ENCODE measurements around the gene NUMBL.
"Not testable (repeated sequence)": the region's sequence is repeated elsewhere in the genome, so short reads cannot be mapped to it uniquely, and the experiment has no call there.

The NUMBL gene

DNA sequence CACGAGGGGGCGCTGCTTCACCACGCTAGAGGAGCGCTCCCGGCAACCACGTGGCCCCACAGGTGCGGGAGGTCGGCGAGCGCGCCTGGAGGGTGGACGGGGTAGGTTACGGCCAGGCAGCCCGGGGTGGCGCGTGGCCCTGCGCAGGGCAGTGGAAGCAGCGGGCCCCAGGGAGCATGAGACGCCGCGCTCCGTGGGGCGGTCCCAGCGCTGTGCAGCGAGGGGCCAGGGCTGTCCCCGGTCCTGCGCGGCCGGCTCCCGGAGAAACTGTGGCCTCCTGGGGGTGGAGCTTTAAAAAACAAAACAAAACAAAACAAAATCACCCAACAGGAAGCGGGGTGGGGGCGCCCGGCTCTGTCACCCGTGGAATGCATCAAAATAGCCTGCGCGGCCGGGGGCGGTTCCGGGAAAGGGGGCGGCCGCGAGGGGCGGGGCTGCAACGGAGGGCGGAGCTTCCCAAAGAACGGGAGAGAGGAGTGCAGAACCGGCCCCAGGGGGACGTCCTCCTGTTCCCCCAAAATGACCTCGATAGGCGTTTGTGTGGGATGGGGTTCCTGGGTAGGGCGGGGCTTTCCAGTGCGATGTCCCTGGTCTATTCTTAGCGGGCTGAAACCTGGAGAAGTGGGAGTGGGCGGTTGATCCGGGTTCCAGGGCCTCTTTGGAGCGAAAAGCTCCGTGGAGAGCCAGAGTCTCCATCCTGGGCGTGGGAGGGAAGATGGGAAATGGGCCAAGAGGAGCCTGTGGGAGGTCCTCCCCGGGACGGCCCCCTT is 27.3 kb downstream of the NUMBL start:
- DNase-seq = peak; percentile 79 to 91 (median 88)

- no peak for DNase-seq
Observed at GRCh38 chr19:40661616-40662015, 28.8 kb downstream of the NUMBL start.

- DNase-seq = no peak
Observed at GRCh38 chr19:40659566-40659965, 30.9 kb downstream of the NUMBL start.

DNA sequence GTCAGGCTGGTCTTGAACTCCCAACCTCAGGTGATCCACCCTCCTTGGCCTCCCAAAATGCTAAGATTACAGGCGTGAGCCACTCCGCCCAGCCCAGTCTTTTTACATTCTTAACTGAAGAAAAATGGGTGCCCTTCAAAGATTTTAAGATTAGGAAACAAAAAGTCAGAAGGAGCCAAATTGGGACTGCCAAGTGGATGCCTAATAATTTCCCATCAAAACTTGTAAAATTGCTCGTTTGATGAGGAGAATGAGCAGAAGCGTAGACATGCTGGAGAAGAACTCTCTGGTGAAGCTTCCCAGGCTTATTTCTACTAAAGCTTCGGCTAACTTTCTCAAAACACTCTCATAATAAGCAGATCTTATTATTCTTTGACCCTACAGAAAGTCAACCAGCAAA is 31.3 kb downstream of the NUMBL start:
- DNase-seq = no peak

GRCh38 chr19:40658031-40658430 is 32.4 kb downstream of the NUMBL start:
- DNase-seq = no peak

- DNase-seq = not testable (repeated sequence)
Observed at GRCh38 chr19:40655684-40656083, 34.8 kb downstream of the NUMBL start.

- not testable (repeated sequence) for DNase-seq
Observed at GRCh38 chr19:40652303-40652702, 38.1 kb downstream of the NUMBL start.

GRCh38 chr19:40650749-40651305 is 39.6 kb downstream of the NUMBL start:
- DNase-seq = no peak

GRCh38 chr19:40649903-40650675 is 40.4 kb downstream of the NUMBL start:
- not testable (repeated sequence) for DNase-seq

DNA sequence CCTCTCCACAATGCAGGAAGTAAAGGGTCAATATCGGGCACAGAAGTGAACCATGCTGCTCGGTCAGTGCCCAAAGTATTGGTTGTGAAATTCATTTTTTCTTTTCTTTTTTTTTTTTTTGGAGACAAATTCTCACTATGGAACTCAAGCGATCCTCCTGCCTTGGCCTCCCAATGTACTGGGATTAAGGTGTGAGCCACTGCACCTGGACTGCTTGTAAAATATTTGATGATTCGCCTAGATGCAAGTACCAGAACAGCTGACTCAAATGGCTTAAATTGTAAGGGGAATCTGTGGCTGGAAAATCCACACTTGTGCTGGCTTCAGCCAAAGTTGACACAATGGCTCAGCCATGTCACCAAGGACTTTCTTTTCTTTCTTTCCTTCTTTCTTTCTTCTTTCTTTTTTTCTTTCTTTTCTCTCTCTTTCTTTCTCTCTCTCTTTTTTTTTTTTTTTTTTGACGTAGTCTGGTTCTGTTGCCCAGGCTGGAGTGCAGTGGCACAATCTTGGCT is 43.7 kb downstream of the NUMBL start:
- DNase-seq = no peak

DNA sequence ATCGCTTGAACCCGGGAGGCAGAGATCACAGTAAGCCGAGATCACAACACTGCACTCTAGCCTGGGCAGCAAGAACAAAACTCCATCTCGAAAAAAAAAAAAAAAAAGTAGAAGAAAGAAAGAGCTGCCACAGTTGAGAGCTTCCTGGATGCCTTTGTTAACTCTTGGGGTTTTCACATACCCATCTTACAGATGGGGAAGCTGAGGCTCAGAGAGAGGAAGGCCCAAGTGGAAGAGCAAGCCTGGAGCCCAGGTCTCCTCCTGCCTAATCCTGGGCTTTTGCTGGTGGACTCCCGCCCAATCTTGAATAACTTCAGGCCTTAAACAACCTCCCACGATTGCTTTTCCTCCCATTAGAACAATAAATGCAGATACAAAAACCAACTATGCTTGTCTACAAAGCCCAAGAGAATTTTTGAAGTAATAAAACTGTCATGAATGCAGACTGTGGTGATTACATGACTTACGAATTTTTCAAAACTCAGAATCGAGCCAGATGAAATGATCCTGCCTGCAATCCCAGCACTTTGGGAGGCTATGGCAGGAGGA is 47.6 kb downstream of the NUMBL start:
- no peak for DNase-seq

DNA sequence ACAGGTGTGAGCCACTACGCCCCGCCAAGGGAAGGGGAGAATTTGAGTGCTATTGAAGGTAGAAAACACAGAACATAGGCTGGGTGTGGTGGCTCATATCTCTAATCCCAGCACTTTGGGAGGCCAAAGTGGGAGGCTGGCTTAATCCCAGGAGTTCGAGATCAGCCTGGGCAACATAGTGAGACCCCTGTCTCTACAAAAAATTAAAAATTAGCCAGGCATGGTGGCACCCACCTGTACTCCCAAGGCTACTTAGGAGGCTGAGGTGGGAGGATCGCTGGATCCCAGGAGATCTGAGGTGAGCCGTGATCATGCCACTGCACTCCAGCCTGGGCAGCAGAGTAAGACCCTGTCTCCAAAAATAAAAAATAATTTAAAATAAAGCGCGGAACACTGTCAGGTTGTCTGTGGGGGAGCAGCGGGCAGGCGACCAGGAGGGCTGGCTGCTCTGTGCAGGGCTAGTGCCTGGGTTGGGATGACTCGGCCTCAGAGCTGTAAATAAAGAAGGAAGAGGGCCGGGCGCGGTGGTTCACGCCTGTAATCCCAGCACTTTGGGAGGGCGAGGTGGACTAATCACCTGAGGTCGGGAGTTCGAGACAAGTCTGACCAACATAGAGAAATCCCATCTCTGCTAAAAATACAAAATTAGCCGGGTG is 48.3 kb downstream of the NUMBL start:
- no peak for DNase-seq

- DNase-seq = no peak
Observed at GRCh38 chr19:40641281-40641680, 49.2 kb downstream of the NUMBL start.

DNA sequence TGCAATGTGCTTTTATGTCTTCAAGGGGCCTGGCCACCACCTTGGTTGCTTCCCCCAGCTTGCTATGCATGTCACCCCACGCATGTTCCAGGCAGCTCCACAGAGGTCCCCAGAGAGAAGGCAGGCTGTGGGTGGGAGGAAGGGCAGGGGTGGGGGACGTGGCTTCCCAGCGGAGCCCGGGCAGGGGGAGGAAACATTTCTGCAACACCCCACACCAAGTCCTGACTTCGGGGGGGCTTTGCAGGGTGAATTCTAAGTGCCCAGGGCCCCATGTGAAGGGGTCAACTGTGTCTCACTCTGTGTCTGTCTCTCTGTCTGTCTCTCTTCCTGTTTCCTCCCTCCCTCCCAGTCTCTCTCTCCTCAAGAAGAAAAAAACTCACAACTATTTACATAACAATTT is 49.7 kb downstream of the NUMBL start:
- no peak for DNase-seq

DNA sequence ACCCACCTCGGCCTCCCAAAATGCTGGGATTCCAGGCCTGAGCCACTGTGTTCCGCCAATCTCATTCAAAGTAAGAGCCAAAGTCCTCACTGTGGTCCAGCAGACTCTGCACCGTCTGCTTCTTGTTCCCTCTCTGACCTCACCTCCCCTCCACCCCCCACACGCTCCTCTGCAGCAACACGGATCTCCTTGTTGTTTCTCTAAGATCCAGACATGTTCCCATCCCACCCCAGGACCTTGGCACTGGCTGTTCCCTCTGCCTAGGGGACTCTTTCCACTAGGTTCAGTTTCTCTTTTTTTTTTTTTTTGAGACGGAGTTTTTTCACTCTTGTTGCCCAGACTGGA is 50.8 kb downstream of the NUMBL start:
- no peak for DNase-seq

GRCh38 chr19:40638327-40638726 is 52.1 kb downstream of the NUMBL start:
- no peak for DNase-seq

GRCh38 chr19:40633207-40633606 is 57.2 kb downstream of the NUMBL start:
- no peak for DNase-seq

GRCh38 chr19:40632311-40633036 is 58.0 kb downstream of the NUMBL start:
- DNase-seq = no peak

DNA sequence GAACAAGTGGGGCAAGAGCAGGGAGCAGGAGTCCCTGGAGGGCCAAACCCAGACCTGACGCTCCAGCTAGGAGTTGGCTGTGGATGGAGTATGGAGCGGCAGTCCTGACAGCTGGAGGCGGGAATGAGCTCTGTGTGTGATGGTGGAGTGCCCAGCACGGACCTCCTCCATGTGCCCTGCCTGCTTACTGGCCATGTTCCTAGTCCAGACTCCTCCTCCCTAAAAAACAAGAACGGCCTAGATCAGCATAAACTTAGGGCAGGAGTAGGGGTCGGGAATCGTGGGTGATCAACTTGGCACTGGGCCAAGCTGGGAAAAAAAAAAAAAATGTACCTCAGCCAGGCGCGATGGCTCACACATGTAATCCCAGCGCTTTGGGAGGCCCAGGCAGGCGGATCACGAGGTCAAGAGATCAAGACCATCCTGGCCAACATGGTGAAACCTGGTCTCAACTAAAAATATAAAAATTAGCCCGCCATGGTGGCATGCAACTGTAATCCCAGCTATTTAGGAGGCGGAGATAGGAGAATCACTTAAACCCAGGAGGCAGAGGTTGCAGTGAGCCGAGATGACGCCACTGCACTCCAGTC is 59.8 kb downstream of the NUMBL start:
- DNase-seq = no peak

DNA sequence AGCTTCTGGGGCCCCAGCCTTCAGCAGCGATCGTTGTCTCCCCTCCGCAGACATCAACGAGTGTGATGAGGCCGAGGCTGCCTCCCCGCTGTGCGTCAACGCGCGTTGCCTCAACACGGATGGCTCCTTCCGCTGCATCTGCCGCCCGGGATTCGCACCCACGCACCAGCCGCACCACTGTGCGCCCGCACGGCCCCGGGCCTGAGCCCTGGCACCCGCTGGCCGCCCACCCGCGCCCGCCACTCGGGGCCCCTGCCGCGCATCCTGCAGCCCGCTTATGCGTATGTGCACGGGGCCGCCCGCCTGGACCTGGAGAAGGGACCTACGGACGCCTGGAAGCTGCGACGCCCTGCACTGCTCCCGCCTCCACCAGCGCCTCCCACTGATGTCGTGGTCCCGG is 61.1 kb downstream of the NUMBL start:
- DNase-seq = no peak

- DNase-seq = no peak
Observed at GRCh38 chr19:40627486-40628279, 62.8 kb downstream of the NUMBL start.

All from NCI-H1417 (cell line).